Activated T-helper 9 cell treated with anti-CD3 and anti-CD28 coated beads, Interleukin-2, amount 50 U/mL, for 16 hours (primary cell): ENCODE measurements around the gene CAMTA1.
A peak's percentile ranks its signal among the peaks of the same experiment; 100 is the strongest.
"Not testable (repeated sequence)": the region's sequence is repeated elsewhere in the genome, so short reads cannot be mapped to it uniquely, and the experiment has no call there.

Experiments used
- DNase-seq: peaks from one replicate; pipeline ENCODE4 v3.0.0-alpha.2; 2020; ENCODE audit warnings: low read depth

Gene CAMTA1

GRCh38 chr1:7677815-7678214 is 892.6 kb downstream of the CAMTA1 start:
- DNase-seq = no peak

- no peak for DNase-seq
Measured at GRCh38 chr1:7678491-7679158, 893.4 kb downstream of the CAMTA1 start.

- no peak for DNase-seq
Measured at GRCh38 chr1:7679159-7679872, 894.1 kb downstream of the CAMTA1 start.

GRCh38 chr1:7679873-7680206 is 894.6 kb downstream of the CAMTA1 start:
- DNase-seq = no peak

GRCh38 chr1:7680207-7680954 is 895.1 kb downstream of the CAMTA1 start:
- peak; percentile 38 for DNase-seq

GRCh38 chr1:7680955-7681268 is 895.7 kb downstream of the CAMTA1 start:
- DNase-seq = no peak

GRCh38 chr1:7681401-7681800 is 896.1 kb downstream of the CAMTA1 start:
- DNase-seq = no peak

GRCh38 chr1:7683521-7683920 is 898.3 kb downstream of the CAMTA1 start:
- DNase-seq = no peak

GRCh38 chr1:7684132-7684531 is 898.9 kb downstream of the CAMTA1 start:
- no peak for DNase-seq

GRCh38 chr1:7684861-7685635 is 899.8 kb downstream of the CAMTA1 start:
- DNase-seq = no peak

GRCh38 chr1:7686301-7686850 is 901.1 kb downstream of the CAMTA1 start:
- no peak for DNase-seq

- DNase-seq = no peak
Measured at GRCh38 chr1:7687411-7687810, 902.2 kb downstream of the CAMTA1 start.

- DNase-seq = no peak
Measured at GRCh38 chr1:7688659-7689058, 903.4 kb downstream of the CAMTA1 start.

- DNase-seq = not testable (repeated sequence)
Measured at GRCh38 chr1:7689307-7689706, 904.1 kb downstream of the CAMTA1 start.

GRCh38 chr1:7690076-7690475 is 904.8 kb downstream of the CAMTA1 start:
- DNase-seq = no peak

- no peak for DNase-seq
Measured at GRCh38 chr1:7690496-7691182, 905.4 kb downstream of the CAMTA1 start.

GRCh38 chr1:7691576-7691975 is 906.3 kb downstream of the CAMTA1 start:
- no peak for DNase-seq

- no peak for DNase-seq
Measured at GRCh38 chr1:7692005-7692404, 906.8 kb downstream of the CAMTA1 start.

- not testable (repeated sequence) for DNase-seq
Measured at GRCh38 chr1:7693037-7693436, 907.8 kb downstream of the CAMTA1 start.

GRCh38 chr1:7693662-7694061 is 908.4 kb downstream of the CAMTA1 start:
- no peak for DNase-seq

GRCh38 chr1:7694600-7695496 is 909.6 kb downstream of the CAMTA1 start:
- no peak for DNase-seq
